HG02943 (cell line): Measurements from ENCODE around the gene GBA3.

Experiments
- ATAC-seq: cut with Tn5 transposase; IDR thresholded peaks from one replicate; pipeline ENCODE4 v1.9.1; 2021; ENCODE audit warnings: mild to moderate bottlenecking, low read depth, moderate library complexity; ENCODE audit not compliant: unreplicated experiment

GBA3 gene

GRCh38 chr4:22692736-22693135 lies at the start of gene GBA3:
GBA3 (plus strand) TSS chr4:22692937.
- no peak for ATAC-seq

GRCh38 chr4:22643952-22644351 lies 48.8 kb upstream of the GBA3 start:
- no peak for ATAC-seq

GRCh38 chr4:22645481-22646182 lies 47.1 kb upstream of the GBA3 start:
- no peak for ATAC-seq

- no peak for ATAC-seq
Observed at GRCh38 chr4:22648996-22649395, 43.7 kb upstream of the GBA3 start.

GRCh38 chr4:22650771-22651170 lies 42.0 kb upstream of the GBA3 start:
- ATAC-seq: no peak

- ATAC-seq: no peak
Observed at GRCh38 chr4:22653752-22654151, 39.0 kb upstream of the GBA3 start.

GRCh38 chr4:22661443-22661842 lies 31.3 kb upstream of the GBA3 start:
- no peak for ATAC-seq

- ATAC-seq: no peak
Observed at GRCh38 chr4:22667332-22667940, 25.3 kb upstream of the GBA3 start.

- ATAC-seq: no peak
Observed at GRCh38 chr4:22668301-22668700, 24.4 kb upstream of the GBA3 start.

- no peak for ATAC-seq
Observed at GRCh38 chr4:22668702-22669101, 24.0 kb upstream of the GBA3 start.

GRCh38 chr4:22670956-22671355 lies 21.8 kb upstream of the GBA3 start:
- ATAC-seq: no peak

GRCh38 chr4:22672519-22672918 lies 20.2 kb upstream of the GBA3 start:
- no peak for ATAC-seq

GRCh38 chr4:22672944-22673343 lies 19.8 kb upstream of the GBA3 start:
- no peak for ATAC-seq

GRCh38 chr4:22674700-22675099 lies 18.0 kb upstream of the GBA3 start:
- no peak for ATAC-seq

- no peak for ATAC-seq
Observed at GRCh38 chr4:22676063-22676462, 16.7 kb upstream of the GBA3 start.

- no peak for ATAC-seq
Observed at GRCh38 chr4:22677780-22678179, 15.0 kb upstream of the GBA3 start.

- ATAC-seq: no peak
Observed at GRCh38 chr4:22678940-22679854, 13.5 kb upstream of the GBA3 start.

GRCh38 chr4:22680065-22680642 lies 12.6 kb upstream of the GBA3 start:
- ATAC-seq: no peak

- ATAC-seq: no peak
Observed at GRCh38 chr4:22683726-22684125, 9.0 kb upstream of the GBA3 start.

GRCh38 chr4:22686141-22686540 lies 6.6 kb upstream of the GBA3 start:
- ATAC-seq: no peak

GRCh38 chr4:22688236-22688635 lies 4.5 kb upstream of the GBA3 start:
- no peak for ATAC-seq
